A673 (cell line): ENCODE results near the gene LTBP2. TPM values are rescaled to one million over a fixed set of nuclear protein-coding genes. Genes with fewer than 3 reads are reported as not detected.

Source experiments
- BruUV-seq: library from RNA; stranded (reverse); fragments of 400-500 nt; replicated peaks from 2 replicates; lab custom pipeline; 2021; lab: Mats Ljungman, UMichigan
- CTCF ChIA-PET: fragments of 300-600 bp; sonication (Branson Sonifier 250); formaldehyde crosslinking; loops from one replicate; lab custom pipeline; 2022; ENCODE audit warnings: antibody characterized with exemption; lab: Charles Lee
- POLR2A ChIA-PET: fragments of 300-600 bp; sonication (Branson Sonifier 250); formaldehyde crosslinking; loops from one replicate; lab custom pipeline; 2022; ENCODE audit warnings: antibody characterized with exemption; ENCODE audit not compliant: low non-redundant PET; lab: Charles Lee
- DNase-seq: peaks from one replicate; pipeline ENCODE4 v3.0.0-alpha.2; 2015; ENCODE audit warnings: low spot score
- H3K27ac ChIP-seq: fragments of 200-600 bp; sonication (generic); 2 replicates; pipeline ENCODE4 v1.5.1; 2016; ENCODE audit warnings: mixed run types, low read depth, mild to moderate bottlenecking, mixed read lengths, antibody characterized with exemption, low read length; ENCODE audit not compliant: poor library complexity, severe bottlenecking
- H3K27me3 ChIP-seq: fragments of 200-600 bp; sonication (generic); replicated peaks from 2 replicates; pipeline ENCODE4 v1.6.1; 2017; ENCODE audit warnings: mixed run types, low read depth, mild to moderate bottlenecking, mixed read lengths, antibody characterized with exemption, low read length; ENCODE audit not compliant: insufficient read depth, poor library complexity
- H3K36me3 ChIP-seq: fragments of 200-600 bp; sonication (generic); 2 replicates; pipeline ENCODE4 v1.6.1; 2016; ENCODE audit warnings: mixed run types, mild to moderate bottlenecking, mixed read lengths, antibody characterized with exemption, low read length; ENCODE audit not compliant: insufficient read depth, poor library complexity, severe bottlenecking
- H3K4me1 ChIP-seq: fragments of 200-600 bp; sonication (generic); 2 replicates; pipeline ENCODE4 v1.6.1; 2017; ENCODE audit warnings: mixed run types, mild to moderate bottlenecking, mixed read lengths, antibody characterized with exemption, low read length; ENCODE audit not compliant: insufficient read depth, poor library complexity, severe bottlenecking
- H3K4me3 ChIP-seq: fragments of 200-600 bp; sonication (generic); 2 replicates; pipeline ENCODE4 v1.5.1; 2016; ENCODE audit warnings: low read depth, mixed run types, mild to moderate bottlenecking, mixed read lengths, low read length; ENCODE audit not compliant: poor library complexity, severe bottlenecking
- H3K9me3 ChIP-seq: fragments of 200-600 bp; sonication (generic); 2 replicates; pipeline ENCODE4 v1.6.1; 2016; ENCODE audit warnings: mixed run types, low read depth, mild to moderate bottlenecking, mixed read lengths, antibody characterized with exemption, low read length; ENCODE audit not compliant: poor library complexity, severe bottlenecking
- CTCF ChIP-seq: fragments of 300-800, 200-600 bp; sonication (generic); conservative IDR thresholded peaks from 2 replicates; pipeline ENCODE4 v1.5.1; 2017; ENCODE audit warnings: low read depth, mild to moderate bottlenecking, antibody characterized with exemption, low read length, moderate library complexity, mixed read lengths
- EZH2 ChIP-seq: fragments of 200-600 bp; sonication (generic); IDR thresholded peaks from 2 replicates; pipeline ENCODE4 v1.6.1; 2017; ENCODE audit warnings: borderline replicate concordance, low read depth, mild to moderate bottlenecking, mixed read lengths, antibody characterized with exemption, low read length; ENCODE audit not compliant: poor library complexity, severe bottlenecking
- intact Hi-C: fragments of 100-400 bp; cut with micrococcal nuclease; formaldehyde crosslinking; loops from one replicate; pipeline ENCODE4 v1.10.0; 2022; ENCODE audit not compliant: unreplicated experiment
- total RNA-seq: library from RNA; stranded (reverse); gene quantifications from 2 replicates; pipeline ENCODE4 v1.2.3, GENCODE V29; 2021

The LTBP2 gene
- total RNA-seq, 1 experiment from 2014 or later = 0.26 TPM

GRCh38 chr14:74462993-74463392 is 149.0 kb downstream of the LTBP2 start:
- TF ChIP-seq CTCF (no peak), EZH2 (no peak)
- Histone ChIP-seq H3K36me3 (no peaks in the 10 kb centered on the region), H3K4me1 (no peaks in the 10 kb centered on the region), H3K4me3 (no peak overlapping the region), H3K9me3 (no peaks in the 10 kb centered on the region), H3K27ac (no peak overlapping the region), H3K27me3 (peaks cover 5% of the 10 kb centered on the region)
- DNase-seq = no peak
- ChIA-PET POLR2A (no interaction called here), CTCF (no interaction called here)
- no TSS peak for BruUV-seq
- intact Hi-C loops = no loop called here

GRCh38 chr14:74459976-74460375 is 152.1 kb downstream of the LTBP2 start:
- no peak for DNase-seq
- intact Hi-C loops = no loop called here
- no peaks in the 10 kb centered on the region for H3K27me3 ChIP-seq
- H3K4me1 ChIP-seq = no peaks in the 10 kb centered on the region
- TF ChIP-seq EZH2 (no peak), CTCF (no peak)
- no TSS peak for BruUV-seq
- no peaks in the 10 kb centered on the region for H3K9me3 ChIP-seq
- H3K36me3 ChIP-seq = no peaks in the 10 kb centered on the region
- H3K4me3 ChIP-seq = no peak overlapping the region
- ChIA-PET CTCF (no interaction called here), POLR2A (no interaction called here)
- H3K27ac ChIP-seq = no peak overlapping the region

DNA sequence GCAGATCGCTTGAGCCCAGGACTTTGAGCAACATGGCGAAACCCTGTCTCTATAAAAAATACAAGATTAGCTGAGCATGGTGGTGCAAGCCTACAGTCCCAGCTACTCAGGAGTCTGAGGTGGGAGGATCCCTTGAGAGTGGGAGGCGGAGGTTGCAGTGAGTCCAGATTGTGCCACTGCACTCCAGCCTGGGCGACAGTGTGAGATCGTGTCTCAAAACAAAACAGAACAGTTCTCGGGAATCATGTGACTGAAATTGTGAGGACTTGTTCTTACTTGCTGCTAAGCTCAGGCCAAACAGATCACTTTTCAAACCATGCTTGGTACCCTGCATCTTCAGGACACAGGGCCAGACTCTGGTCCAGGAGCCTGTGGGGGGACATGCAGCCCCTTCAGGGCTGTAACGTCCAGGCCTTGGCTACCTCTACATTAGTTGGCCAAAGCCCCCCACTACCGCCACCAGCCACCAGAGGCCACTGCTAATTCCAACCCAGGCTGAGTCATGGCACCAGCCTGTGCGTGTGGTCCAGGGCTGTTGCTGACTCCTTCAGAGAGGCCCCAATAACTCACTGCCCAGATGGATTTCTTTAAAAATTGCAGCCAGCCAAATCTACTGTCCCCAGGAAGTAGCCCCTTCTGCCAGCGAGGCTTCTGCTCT is 152.6 kb downstream of the LTBP2 start:
- no peaks in the 10 kb centered on the region for H3K27me3 ChIP-seq
- peak; percentile 36 for DNase-seq
- H3K36me3 ChIP-seq = no peaks in the 10 kb centered on the region
- intact Hi-C loops = no loop called here
- POLR2A ChIA-PET = no interaction called here
- CTCF ChIA-PET = no interaction called here
- H3K4me3 ChIP-seq = no peak overlapping the region
- TF ChIP-seq CTCF (peak; percentile 61), EZH2 (no peak)
- H3K4me1 ChIP-seq = no peaks in the 10 kb centered on the region
- no peak overlapping the region for H3K27ac ChIP-seq
- no TSS peak for BruUV-seq
- H3K9me3 ChIP-seq = no peaks in the 10 kb centered on the region
